ENCODE results near the gene ISG15.
"Not testable (repeated sequence)": the region's sequence is repeated elsewhere in the genome, so short reads cannot be mapped to it uniquely, and the experiment has no call there.

Gene ISG15

GRCh38 chr1:1011396-1011949 lies 1.8 kb upstream of the ISG15 start:
- DNase-seq (ENCODE audit: low read depth in 2 of 2, low spot score in 1 of 2): no peak

DNA sequence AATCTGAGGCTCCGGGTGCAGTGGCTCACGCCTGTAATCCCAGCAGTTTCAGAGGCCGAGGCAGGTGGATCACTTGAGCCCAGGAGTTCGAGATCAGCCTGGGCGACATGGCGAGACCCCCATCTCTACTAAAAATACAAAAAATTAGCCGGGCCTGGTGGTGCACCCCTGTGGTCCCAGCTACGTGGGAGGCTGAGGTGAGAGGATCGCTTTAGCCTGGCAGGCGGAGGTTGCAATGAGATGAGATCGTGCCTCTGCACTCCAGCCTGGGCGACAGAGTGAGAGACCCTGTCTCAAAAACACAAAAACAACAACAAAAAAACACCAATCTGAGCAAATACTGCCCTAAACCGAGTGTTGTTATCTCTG lies 577 bp upstream of the ISG15 start:
- DNase-seq (ENCODE audit: low read depth in 2 of 2, low spot score in 1 of 2): not testable (repeated sequence)

- no peak for DNase-seq (ENCODE audit: low read depth in 2 of 2, low spot score in 1 of 2)
These were observed 788 bp downstream of the ISG15 start for GRCh38 chr1:1013922-1014648.

GRCh38 chr1:1014799-1015681 lies 1.7 kb downstream of the ISG15 start:
- DNase-seq (ENCODE audit: low read depth in 2 of 2, low spot score in 1 of 2): no peak

GRCh38 chr1:1017397-1018320 lies 4.4 kb downstream of the ISG15 start:
- not testable (repeated sequence) for DNase-seq (ENCODE audit: low read depth in 2 of 2, low spot score in 1 of 2)

DNA sequence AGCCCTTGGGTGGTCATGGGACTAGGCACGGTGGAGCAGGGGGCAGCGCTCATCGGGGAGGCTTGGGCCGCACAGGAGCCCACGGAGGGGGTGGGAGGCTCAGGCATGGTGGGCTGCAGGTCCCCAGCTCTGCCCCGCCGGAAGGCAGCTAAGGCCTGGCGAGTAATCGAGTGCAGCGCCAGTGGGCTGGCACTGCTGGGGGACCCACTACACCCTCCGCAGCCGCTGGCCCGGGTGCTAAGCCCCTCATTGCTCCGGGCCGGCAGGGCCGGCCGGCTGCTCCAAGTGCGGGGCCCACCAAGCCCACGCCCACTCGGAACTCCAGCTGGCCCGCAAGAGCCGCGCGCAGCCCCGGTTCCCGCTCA lies 5.0 kb downstream of the ISG15 start:
- not testable (repeated sequence) for DNase-seq (ENCODE audit: low read depth in 2 of 2, low spot score in 1 of 2)

GRCh38 chr1:1019122-1019999 lies 6.1 kb downstream of the ISG15 start:
- DNase-seq (ENCODE audit: low read depth in 2 of 2, low spot score in 1 of 2): peak; percentile 54

GRCh38 chr1:1020000-1020404 lies 6.7 kb downstream of the ISG15 start, which contains the start of gene AGRN:
Gene AGRN (plus strand): TSS chr1:1020120. CDS start chr1:1020173, 53 bp downstream.
- DNase-seq (ENCODE audit: low read depth in 2 of 2, low spot score in 1 of 2): no peak

- DNase-seq (ENCODE audit: low read depth in 2 of 2, low spot score in 1 of 2): no peak
These were observed 7.2 kb downstream of the ISG15 start for GRCh38 chr1:1020415-1021009.

DNA sequence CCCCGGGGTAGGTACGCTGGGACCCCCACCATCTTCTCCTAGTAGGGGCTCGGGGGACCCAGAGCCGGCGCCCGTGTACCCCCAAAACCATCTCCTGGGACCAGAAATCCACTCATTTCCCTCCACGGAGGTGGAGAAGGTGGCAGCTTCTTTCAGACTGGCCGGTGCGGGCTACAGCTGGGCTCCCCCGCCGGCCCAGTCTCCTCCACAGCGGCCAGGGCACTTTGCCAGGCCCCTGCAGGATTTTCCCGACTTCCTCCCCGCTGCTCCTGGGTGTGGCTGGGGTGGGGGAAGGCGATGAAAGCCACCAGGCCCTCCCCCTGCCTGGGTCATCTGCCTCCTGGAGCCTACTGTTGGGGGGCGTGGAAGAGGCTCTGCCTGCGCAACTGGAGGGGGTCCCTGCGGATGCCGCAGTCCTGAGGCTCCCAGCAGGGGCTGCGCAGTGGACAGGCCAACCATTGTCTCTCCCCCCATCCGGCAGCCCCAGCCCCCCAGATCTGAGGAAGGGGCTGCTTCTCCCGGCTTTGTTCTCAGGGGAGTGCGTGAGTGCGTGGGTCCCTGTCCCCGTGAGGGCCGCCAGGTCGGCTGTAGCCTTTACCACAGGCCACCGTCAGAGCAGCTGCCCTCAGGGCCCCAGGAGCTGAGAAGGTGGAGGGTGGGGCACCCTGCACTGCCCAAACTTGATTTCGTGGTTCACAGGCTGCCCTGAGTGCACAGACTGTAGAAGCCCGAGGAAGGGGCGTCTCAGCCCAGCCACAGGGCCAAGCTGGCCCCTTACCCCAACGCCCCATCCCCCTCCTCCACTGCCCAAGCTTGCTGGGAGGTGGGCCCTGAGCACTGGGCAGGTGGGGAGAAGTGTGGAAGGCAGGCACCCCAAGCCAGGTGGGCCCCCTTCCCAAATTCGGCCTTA lies 8.0 kb downstream of the ISG15 start:
- DNase-seq (ENCODE audit: low read depth in 2 of 2, low spot score in 1 of 2): no peak

DNA sequence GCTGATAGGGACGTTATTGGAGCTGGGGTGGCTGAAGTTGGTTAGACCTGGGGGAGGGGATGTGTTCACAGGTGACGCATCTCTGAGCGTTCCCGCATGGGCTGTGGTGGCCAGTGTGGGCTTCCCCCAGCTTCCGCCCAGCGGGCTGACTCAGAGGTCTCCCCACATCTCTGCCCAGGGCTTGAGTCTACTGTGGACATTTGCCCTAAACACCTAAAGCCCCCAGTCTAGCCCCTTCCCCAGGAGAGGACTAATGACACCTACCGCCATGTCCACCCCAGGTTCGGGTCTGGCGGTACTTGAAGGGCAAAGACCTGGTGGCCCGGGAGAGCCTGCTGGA lies 8.6 kb downstream of the ISG15 start:
- no peak for DNase-seq (ENCODE audit: low read depth in 2 of 2, low spot score in 1 of 2)

- DNase-seq (ENCODE audit: low read depth in 2 of 2, low spot score in 1 of 2): no peak
These were observed 9.2 kb downstream of the ISG15 start for GRCh38 chr1:1022302-1023009.

GRCh38 chr1:1023700-1024099 lies 10.4 kb downstream of the ISG15 start:
- DNase-seq (ENCODE audit: low read depth in 2 of 2, low spot score in 1 of 2): no peak

DNA sequence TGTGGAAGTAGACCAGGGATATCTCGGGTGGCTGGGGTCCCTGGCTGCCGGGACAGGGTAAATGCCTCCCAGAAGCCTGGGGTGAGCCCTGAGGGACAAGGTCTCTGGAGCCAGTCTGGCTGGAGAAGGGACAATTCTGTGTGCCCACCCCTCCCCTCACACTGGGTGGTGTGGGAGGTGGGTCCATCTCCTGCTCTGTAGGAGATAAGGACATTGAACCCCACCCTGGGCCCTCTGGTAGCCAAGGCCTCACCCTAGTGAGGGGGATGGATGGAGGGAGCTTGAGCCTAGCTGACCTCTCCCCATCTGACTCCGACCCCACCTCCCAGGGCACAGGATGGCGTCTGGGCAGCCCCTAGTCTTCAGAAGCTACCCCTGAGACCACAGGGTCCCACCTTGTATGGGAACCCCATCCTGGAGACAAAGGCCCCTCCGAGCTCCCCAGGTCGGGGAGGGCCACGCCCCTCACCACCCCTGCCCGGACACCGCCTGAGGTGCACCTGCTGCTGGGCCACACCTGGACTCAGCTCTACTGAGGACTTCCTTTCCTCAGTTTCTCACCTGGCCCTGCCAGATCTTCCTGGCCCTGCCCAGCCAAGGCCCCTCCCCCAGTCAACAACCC lies 11.0 kb downstream of the ISG15 start:
- no peak for DNase-seq (ENCODE audit: low read depth in 2 of 2, low spot score in 1 of 2)

DNA sequence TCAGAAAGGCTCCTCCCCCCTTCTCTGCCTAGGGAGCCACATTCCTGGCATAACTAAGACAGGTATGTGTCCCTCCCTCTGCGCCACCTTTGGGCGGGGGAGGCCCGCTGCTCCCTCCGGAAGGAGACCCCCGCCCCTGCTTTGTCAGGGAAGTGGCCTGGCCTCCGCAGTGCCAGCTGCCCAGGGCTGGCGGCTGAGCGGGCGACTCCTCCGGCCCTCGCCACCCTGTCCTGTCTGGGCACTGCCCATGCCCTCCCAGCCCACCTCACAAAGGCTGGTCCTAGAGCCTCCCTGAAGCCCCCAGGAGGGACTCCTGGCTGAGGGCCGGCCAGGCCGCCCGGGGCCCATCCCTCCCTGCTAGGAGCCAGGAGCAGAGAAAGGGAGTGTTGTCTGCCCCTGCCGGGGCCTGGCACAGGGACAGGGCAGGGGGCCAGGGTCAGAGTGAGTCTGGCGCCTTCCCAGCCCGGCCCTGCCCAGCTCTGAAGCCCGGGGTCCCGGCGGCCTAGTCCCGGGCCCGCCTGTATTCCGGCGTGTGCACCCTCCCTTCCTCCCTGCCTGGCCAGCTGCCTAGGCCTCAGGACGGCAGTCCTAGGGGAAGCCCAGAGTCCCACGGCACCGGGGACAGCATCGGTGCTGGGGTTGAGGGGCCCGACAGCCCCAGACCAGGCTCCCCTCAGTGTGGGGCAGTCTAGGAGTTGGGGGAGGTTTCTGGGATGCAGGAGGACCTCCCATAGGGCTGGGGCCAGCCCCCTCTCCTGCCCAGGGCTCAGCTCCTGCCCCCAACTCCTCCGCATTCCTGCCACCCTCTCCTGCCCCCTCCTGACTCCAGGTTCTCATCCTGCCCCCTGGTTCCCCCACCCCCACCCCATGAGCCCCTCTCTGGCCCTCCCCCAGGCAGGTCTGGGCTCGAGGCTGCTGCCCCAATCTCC lies 11.7 kb downstream of the ISG15 start:
- DNase-seq (ENCODE audit: low read depth in 2 of 2, low spot score in 1 of 2): no peak

GRCh38 chr1:1025730-1026129 lies 12.4 kb downstream of the ISG15 start:
- DNase-seq (ENCODE audit: low read depth in 2 of 2, low spot score in 1 of 2): no peak

Data from stimulated activated CD8-positive, alpha-beta memory T cell treated with anti-CD3 and anti-CD28 coated beads, Interleukin-4, amount 100 ng/mL, for 4 hours (primary cell).